ENCODE data around the gene ZBED2.

Gene ZBED2

DNA sequence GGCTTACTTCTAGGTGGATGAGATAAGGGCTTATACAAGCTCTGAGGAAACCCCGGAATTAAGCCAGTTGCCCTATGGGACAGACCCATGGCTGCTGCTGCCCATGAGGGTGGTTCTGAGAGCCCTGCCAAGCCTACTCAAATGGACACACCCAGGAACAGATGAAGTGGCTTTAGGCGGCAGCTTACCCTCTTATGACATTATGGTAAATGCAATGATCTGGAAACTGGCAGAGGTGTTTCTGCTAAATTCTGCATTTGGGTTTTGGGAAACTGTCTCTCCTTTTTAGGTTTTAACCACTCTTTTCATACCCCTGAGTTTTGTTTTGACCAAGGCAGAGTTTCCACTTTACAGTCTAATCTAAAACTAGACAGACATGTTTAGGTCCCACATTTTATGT is 9.0 kb upstream of the ZBED2 start:
- DNase-seq (ENCODE audit: low read depth in 3 of 3), result no peak

DNA sequence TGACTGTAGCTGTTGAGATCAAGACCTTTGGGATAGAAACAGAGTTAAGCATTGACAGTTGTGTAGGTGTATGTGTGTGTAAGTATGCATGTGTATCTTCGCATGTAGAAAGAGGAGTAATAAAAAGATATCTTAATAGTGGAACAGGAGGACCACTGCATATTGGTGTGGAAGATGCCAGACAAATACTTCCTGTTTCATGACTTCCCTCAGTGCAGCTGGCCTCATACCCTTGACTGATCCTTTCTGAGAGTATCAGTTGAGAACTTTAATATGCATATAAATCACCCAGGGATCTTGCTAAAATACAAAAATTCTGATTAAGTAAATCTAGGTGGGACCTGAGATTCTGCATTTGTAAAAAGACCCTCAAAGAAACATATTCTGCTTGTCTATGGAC is 8.5 kb upstream of the ZBED2 start:
- no peak for DNase-seq (ENCODE audit: low read depth in 3 of 3)

DNA sequence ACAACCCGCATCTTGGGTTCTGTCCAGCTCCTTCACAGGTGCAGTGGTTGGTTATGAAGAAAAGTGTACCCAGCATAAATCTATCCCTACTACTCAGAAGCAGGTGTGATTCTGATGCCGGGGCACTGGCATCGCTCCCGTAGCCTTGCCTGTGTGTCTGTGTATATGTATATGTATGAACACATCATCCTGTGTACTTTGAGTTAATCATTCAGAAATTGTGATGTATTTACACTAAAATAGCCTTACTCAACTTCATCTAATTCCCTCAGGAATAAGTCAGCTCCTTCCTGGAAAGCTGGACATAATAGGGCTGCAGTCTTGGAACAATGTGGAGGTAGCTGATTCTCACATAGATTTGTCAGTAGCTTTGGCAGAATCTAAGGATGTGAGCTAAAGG is 6.7 kb upstream of the ZBED2 start:
- no peak for DNase-seq (ENCODE audit: low read depth in 3 of 3)

DNA sequence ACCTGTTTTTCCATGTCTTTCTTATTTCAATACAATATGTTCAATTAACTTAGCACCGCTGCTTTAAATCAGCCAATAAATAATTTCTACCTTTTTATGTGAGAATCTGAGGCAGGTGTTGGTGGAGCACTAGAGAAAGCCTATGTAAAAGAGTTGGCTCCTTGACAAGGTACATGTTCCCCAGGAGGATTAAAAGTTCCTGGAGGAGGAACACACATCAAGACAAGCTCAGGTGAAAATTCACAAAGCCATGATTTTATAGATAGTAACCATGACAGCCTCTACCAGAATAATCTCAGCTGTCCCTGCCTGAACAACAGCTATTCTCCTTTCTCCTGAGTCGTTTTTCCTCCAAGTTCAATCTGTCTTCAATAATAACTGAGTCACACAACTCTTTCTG is 3.4 kb upstream of the ZBED2 start:
- DNase-seq (ENCODE audit: low read depth in 3 of 3), result no peak

DNA sequence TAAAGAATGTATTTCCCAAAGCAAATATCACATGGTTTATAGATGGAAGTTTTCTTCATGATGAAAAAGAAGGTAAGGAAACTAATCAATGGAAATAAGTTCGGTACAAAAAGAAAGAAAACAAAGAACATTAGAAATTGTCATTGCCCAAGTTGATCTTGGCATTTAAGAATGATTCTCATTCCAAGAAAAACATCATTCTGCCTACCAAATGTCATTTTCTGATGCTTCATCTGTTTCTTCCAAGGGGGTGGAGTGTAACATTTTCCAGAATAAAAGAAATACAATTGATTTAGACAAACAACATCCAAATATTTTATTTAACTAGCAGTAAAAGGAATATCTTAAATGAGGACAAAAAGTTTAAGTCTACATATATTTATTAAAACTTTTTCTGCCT is 3.0 kb upstream of the ZBED2 start:
- DNase-seq (ENCODE audit: low read depth in 3 of 3), result no peak

DNA sequence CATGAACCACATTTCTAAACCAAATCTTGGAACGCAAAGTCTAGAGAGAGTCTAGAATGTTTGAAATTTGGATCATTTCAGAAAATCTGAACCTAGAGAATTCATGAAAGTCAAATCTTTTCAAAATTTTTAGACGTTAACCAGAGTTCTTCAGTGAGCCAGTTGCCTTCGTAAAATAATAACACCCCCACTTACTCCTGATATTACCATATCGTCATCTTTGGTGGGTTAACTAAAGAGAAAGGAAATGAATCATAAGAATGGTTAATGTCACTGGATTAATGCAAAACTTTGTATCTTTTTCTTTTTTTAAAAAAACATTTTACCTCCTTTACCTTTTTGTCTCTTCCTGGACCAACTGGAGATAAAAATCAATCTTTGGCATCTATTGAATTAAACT is 1.2 kb upstream of the ZBED2 start:
- no peak for DNase-seq (ENCODE audit: low read depth in 3 of 3)

GRCh38 chr3:111594781-111595180 is 365 bp downstream of the ZBED2 start:
- DNase-seq (ENCODE audit: low read depth in 3 of 3), result no peak

- no peak for DNase-seq (ENCODE audit: low read depth in 3 of 3)
These were observed 941 bp downstream of the ZBED2 start for GRCh38 chr3:111594205-111594604.

GRCh38 chr3:111593666-111594065 is 1.5 kb downstream of the ZBED2 start:
- DNase-seq (ENCODE audit: low read depth in 3 of 3), result no peak

- no peak for DNase-seq (ENCODE audit: low read depth in 3 of 3)
These were observed 2.2 kb downstream of the ZBED2 start for GRCh38 chr3:111592936-111593335.

DNA sequence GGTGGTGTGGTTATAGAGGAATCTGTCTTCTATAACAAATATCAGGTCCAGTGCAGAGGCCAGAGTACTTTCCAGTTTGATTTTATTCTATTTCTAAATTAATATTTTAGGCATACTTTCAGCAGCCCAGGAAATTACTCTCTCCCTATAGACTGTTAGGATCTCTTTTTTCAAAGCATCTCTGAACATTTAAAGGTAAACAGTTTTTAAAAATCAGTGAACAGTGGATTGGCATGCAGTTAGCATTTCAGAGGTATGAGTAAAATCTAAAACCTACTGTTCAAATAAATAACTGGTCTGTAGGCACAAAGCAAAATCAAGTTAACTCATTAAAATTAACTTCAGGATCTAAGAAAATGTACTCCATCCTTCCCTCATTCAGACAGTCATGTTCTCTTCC is 3.0 kb downstream of the ZBED2 start:
- no peak for DNase-seq (ENCODE audit: low read depth in 3 of 3)

GRCh38 chr3:111591555-111591954 is 3.6 kb downstream of the ZBED2 start:
- no peak for DNase-seq (ENCODE audit: low read depth in 3 of 3)

- DNase-seq (ENCODE audit: low read depth in 3 of 3), result no peak
These were observed 5.0 kb downstream of the ZBED2 start for GRCh38 chr3:111590143-111590491.

GRCh38 chr3:111589303-111590142 is 5.6 kb downstream of the ZBED2 start:
- no peak for DNase-seq (ENCODE audit: low read depth in 3 of 3)

GRCh38 chr3:111588527-111588926 is 6.6 kb downstream of the ZBED2 start:
- DNase-seq (ENCODE audit: low read depth in 3 of 3), result no peak

DNA sequence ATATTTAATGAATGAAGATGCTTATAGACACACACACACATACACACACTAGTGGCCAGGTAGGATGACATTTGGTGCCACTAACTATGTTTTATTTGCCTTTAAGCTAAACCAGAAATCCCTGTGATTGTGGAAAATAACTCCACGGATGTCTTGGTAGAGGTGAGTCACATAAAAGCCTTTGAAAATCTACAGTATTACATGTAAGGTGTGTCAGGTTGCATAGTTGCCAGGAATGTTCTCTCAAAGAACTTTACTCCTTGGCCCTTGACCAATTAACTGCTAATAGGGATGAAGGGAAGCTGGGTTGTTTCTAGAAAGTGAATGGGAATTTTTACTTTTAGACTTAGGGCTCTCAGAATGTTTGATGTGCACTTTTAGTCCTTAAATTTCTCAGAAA is 9.9 kb downstream of the ZBED2 start:
- no peak for DNase-seq (ENCODE audit: low read depth in 3 of 3)

DNA sequence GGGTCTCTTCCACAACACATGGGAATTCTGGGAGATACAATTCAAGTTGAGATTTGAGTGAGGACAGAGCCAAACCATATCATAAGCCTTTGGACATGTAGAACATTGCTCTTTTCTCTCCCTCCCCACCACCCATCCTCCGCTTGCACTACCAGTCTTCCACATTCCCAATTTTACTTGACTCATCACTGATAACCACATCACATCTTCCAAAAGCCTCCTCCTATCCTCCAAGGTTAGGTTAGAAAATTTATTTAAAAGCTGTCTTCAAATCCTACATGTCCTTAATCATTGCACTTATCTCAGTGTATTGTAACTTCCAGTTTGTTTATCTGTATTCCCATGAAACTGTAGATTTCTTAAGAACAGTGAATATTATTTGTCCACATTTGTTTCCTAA is 10.4 kb downstream of the ZBED2 start:
- no peak for DNase-seq (ENCODE audit: low read depth in 3 of 3)

- DNase-seq (ENCODE audit: low read depth in 3 of 3), result no peak
These were observed 13.0 kb downstream of the ZBED2 start for GRCh38 chr3:111582120-111582474.

DNA sequence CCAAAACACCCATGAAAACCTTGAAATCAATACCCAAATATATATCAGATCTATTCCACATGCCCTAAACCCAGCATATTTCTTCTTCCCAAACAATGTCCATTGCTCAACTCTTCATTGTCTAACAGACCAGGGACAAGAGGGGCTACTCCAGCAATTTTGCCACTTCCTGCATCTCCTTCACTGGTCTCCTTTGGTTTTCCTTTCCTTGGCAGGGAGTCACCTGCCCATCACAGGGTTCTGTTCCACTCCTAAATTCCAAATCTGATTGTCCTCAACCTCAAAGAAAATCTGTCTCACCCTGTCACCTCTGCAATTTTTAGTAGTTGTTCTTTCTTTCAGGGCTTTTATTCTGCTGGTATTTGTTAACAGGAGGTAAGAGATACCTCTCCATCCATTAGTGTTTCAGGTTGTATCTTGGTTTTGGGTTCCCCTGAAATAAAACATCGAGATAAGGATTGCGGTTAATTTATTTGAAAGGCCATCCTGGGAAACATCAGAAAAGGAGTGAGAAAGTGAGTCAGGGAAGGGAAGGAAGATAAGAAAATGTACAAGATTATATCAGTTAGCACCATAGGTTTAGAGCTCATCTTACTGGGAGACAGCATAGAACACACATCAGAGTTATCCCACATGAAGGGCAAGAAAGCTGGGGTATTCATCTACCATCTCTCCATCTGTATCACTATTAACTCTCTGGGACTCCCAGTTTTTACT is 13.6 kb downstream of the ZBED2 start:
- no peak for DNase-seq (ENCODE audit: low read depth in 3 of 3)

DNA sequence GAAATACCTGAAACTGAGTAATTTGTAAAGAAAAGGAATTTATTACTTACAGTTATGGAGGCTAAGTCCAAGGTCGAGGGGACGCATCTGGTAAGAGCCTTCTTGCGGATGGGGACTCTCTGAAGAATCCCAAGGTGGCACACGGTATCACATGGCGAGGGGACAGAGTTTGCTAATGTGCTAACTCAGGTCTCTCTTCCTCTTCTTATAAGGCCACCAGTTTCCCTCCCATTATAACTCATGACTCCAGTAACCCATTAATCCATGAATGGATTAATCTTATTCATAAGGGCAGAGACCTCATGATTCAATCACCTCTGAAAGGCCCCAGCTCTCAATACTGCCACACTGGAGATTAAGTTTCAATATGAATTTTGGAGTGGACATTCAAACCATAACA is 15.7 kb downstream of the ZBED2 start:
- DNase-seq (ENCODE audit: low read depth in 3 of 3), result no peak

DNA sequence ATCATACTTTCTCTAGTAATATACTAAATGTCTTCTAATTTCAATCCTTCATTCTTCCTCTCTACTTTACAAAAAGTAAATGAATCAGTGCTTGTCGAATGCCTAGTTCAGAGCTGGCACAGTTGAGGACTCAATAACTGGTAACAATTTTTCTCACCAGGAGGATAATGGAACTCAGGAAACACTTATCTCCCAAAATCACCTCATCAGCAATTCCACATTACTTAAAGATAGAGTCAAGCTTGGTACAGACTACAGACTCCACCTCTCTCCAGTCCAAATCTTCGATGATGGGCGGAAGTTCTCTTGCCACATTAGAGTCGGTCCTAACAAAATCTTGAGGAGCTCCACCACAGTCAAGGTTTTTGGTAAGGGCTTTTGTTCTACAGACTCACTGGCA is 16.3 kb downstream of the ZBED2 start:
- no peak for DNase-seq (ENCODE audit: low read depth in 3 of 3)

- no peak for DNase-seq (ENCODE audit: low read depth in 3 of 3)
These were observed 17.1 kb downstream of the ZBED2 start for GRCh38 chr3:111577798-111578685.

DNA sequence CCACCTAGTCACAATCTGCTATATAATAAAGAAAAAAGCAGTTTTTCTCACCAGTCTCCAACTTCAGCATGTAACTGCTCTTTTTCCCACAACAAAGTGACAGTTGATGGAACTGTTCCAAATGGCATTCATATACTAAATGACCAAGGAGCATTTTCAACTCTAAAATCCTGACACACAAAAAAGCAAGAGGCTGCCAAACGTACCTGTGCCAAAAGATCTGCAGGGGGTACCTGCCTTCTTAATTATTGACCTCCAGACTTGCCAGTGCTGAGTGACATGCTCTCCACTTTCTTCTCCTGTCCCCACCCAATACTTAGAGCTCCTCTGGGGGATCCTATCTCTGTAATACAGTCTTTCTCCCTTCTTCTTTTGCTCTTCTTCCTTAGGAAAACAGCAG is 18.0 kb downstream of the ZBED2 start:
- DNase-seq (ENCODE audit: low read depth in 3 of 3), result no peak
